Liver (tissue), 9 donors: Measurements from ENCODE around the gene TTC7B. TPM values are rescaled to one million over a fixed set of nuclear protein-coding genes. Genes with fewer than 3 reads are reported as not detected.

ENCODE experiments used
- DNase-seq: peaks from one replicate; pipeline ENCODE4 v3.0.0-alpha.2; 2017; ENCODE audit warnings: low spot score
- H3K27ac ChIP-seq, 2 donors: one replicate each; pipeline ENCODE4 v1.7.0; 2013; ENCODE audit warnings: inconsistent platforms in 2 of 2, low read length in 2 of 2, control low read depth in 1 of 2, low read depth in 1 of 2, mild to moderate bottlenecking in 1 of 2
- H3K27me3 ChIP-seq, 4 donors: one replicate each; pipeline versions ENCODE4 v1.6.1 to v1.7.0; 2013; ENCODE audit warnings: low read length in 3 of 4, inconsistent platforms in 1 of 4, mild to moderate bottlenecking in 1 of 4, moderate library complexity in 1 of 4; ENCODE audit not compliant: control insufficient read depth in 4 of 4, insufficient read depth in 4 of 4
- H3K36me3 ChIP-seq, 4 donors: one replicate each; pipeline versions ENCODE4 v1.6.1 to v1.7.0; 2013; ENCODE audit warnings: low read length in 3 of 4, mild to moderate bottlenecking in 3 of 4, low read depth in 1 of 4, moderate library complexity in 1 of 4; ENCODE audit not compliant: control insufficient read depth in 4 of 4, insufficient read depth in 3 of 4
- H3K4me1 ChIP-seq, 4 donors: one replicate each; pipeline versions ENCODE4 v1.6.1 to v1.7.0; 2013; ENCODE audit warnings: low read length in 3 of 4, mild to moderate bottlenecking in 3 of 4, moderate library complexity in 1 of 4; ENCODE audit not compliant: control insufficient read depth in 4 of 4, insufficient read depth in 4 of 4
- H3K4me3 ChIP-seq, 3 donors: one replicate each; pipeline versions ENCODE4 v1.6.1 to v1.7.0; 2013; ENCODE audit warnings: low read length in 3 of 3, control low read depth in 1 of 3, low read depth in 1 of 3, mild to moderate bottlenecking in 1 of 3
- H3K9ac ChIP-seq, 2 donors: one replicate each; pipeline ENCODE4 v1.7.0; 2013; ENCODE audit warnings: low read length in 2 of 2, mild to moderate bottlenecking in 2 of 2, moderate library complexity in 2 of 2, control low read depth in 1 of 2, low read depth in 1 of 2
- H3K9me3 ChIP-seq, 4 donors: one replicate each; pipeline versions ENCODE4 v1.6.1 to v1.7.0; 2013; ENCODE audit warnings: low read length in 3 of 4; ENCODE audit not compliant: control insufficient read depth in 4 of 4
- ATF3 ChIP-seq: IDR thresholded peaks from 2 replicates; pipeline ENCODE4 v1.6.1; 2016; ENCODE audit warnings: antibody characterized with exemption
- CTCF ChIP-seq: fragments of 150-350 bp; IDR thresholded peaks from 2 replicates; pipeline ENCODE4 v1.5.1; 2017; ENCODE audit warnings: improper control_type of control experiment, low read depth, low read length; ENCODE audit not compliant: missing input control
- EGR1 ChIP-seq, 2 donors: IDR thresholded peaks; 2 replicates each; pipeline ENCODE4 v1.6.1; 2016 to 2018; ENCODE audit warnings: antibody characterized with exemption in 2 of 2, low read depth in 2 of 2
- FOXA2 ChIP-seq: IDR thresholded peaks from 2 replicates; pipeline ENCODE4 v1.6.1; 2016; ENCODE audit warnings: antibody characterized with exemption
- GABPA ChIP-seq, 2 donors: IDR thresholded peaks in 1 of 2; conservative IDR thresholded peaks in 1 of 2; 2 replicates each; pipeline ENCODE4 v1.6.1; 2016; ENCODE audit warnings: antibody characterized with exemption in 2 of 2, mild to moderate bottlenecking in 1 of 2, moderate library complexity in 1 of 2
- HNF4G ChIP-seq: IDR thresholded peaks from 2 replicates; pipeline ENCODE4 v1.6.1; 2016; ENCODE audit warnings: antibody characterized with exemption
- JUND ChIP-seq, 2 donors: IDR thresholded peaks; 2 replicates each; pipeline ENCODE4 v1.6.1; 2016; ENCODE audit warnings: antibody characterized with exemption in 2 of 2
- RAD21 ChIP-seq, 2 donors: IDR thresholded peaks; 2 replicates each; pipeline ENCODE4 v1.6.1; 2016; ENCODE audit warnings: antibody characterized with exemption in 2 of 2, mild to moderate bottlenecking in 2 of 2
- REST ChIP-seq: IDR thresholded peaks from 2 replicates; pipeline ENCODE4 v1.6.1; 2016; ENCODE audit warnings: antibody characterized with exemption, mild to moderate bottlenecking
- SP1 ChIP-seq: IDR thresholded peaks from 2 replicates; pipeline ENCODE4 v1.6.1; 2018; ENCODE audit warnings: antibody characterized with exemption, mild to moderate bottlenecking
- TAF1 ChIP-seq: conservative IDR thresholded peaks from 2 replicates; pipeline ENCODE4 v1.6.1; 2016; ENCODE audit warnings: antibody characterized with exemption, mild to moderate bottlenecking
- ZBTB33 ChIP-seq: IDR thresholded peaks from 2 replicates; pipeline ENCODE4 v1.6.1; 2016; ENCODE audit warnings: antibody characterized with exemption
- WGBS: extraction: QIAGEN DNeasy Blood & Tissue Kit; methylation state at CpG from one replicate; pipeline ENCODE4 v1.1.7; 2013; 5-methylcytosine and 5-hydroxymethylcytosine counted together
- polyA plus RNA-seq, 2 donors: library from polyadenylated mRNA; stranded (reverse) in 1 of 2; unstranded in 1 of 2; fragments of 200-250 nt in 1 of 2; fragments of >200 nt in 1 of 2; fragmentation: Nextera tagmentation in 1 of 2; extraction: Ambion mirVana in 1 of 2; gene quantifications; one replicate each; pipeline versions ENCODE4 v1.2.1 to v1.2.3, GENCODE V29; 2013 to 2015
- total RNA-seq, 2 donors: library from RNA; depleted of rRNA; stranded (reverse); fragments of >200 nt; gene quantifications; one replicate each; pipeline ENCODE4 v1.2.3, GENCODE V29; 2014
- donor health status: healthy.
- donor health status: healthy.
- donor health status: healthy.
- donor health status: healthy.
- donor health status: healthy.

The TTC7B gene
- total and polyA plus RNA-seq, 4 donors, result 9.1 to 31.0 (median 12.5) TPM

- Histone ChIP-seq H3K4me3 (no peak overlapping the region), H3K36me3 (peaks cover 0 to 10% (median 2%) of the 10 kb centered on the region in 4 donors), H3K27me3 (no peaks in the 10 kb centered on the region), H3K9me3 (no peaks in the 10 kb centered on the region), H3K9ac (no peak overlapping the region), H3K4me1 (no peaks in the 10 kb centered on the region), H3K27ac (no peak overlapping the region)
- TF ChIP-seq HNF4G (no peak), EGR1 (IDR thresholded peaks at IDR 0.05; ENCODE audit: low read depth in 2 of 2) (no peak), ZBTB33 (no peak), FOXA2 (no peak), SP1 (no peak)
- DNase-seq, result no peak
- 91% methylated on average over 25 of the region's 25 CpGs for WGBS
Observed at GRCh38 chr14:90593254-90594040, 222.8 kb downstream of the TTC7B start.

- Histone ChIP-seq H3K9me3 (no peaks in the 10 kb centered on the region), H3K27ac (no peak overlapping the region), H3K4me1 (peaks cover 0 to 2% (median 0%) of the 10 kb centered on the region in 4 donors), H3K36me3 (peaks cover 0 to 10% (median 2%) of the 10 kb centered on the region in 4 donors), H3K9ac (no peak overlapping the region), H3K27me3 (no peaks in the 10 kb centered on the region), H3K4me3 (no peak overlapping the region)
- WGBS, result 97% methylated on average over 3 of the region's 3 CpGs
- DNase-seq, result no peak
- no peak for TF ChIP-seq ATF3
- no peak for TF ChIP-seq HNF4G
- no peak for TF ChIP-seq JUND (IDR thresholded peaks at IDR 0.05)
- no peak for TF ChIP-seq GABPA (IDR thresholded peaks at IDR 0.05 in 1 of 2, conservative IDR thresholded peaks at IDR 0.05 in 1 of 2)
- TF ChIP-seq REST, result no peak
- no peak for TF ChIP-seq CTCF
- TF ChIP-seq FOXA2, result no peak
- no peak for TF ChIP-seq TAF1
- TF ChIP-seq RAD21 (IDR thresholded peaks at IDR 0.05), result no peak
Observed at GRCh38 chr14:90592655-90593054, 223.6 kb downstream of the TTC7B start.
